NT2/D1 (cell line): Measurements from ENCODE around the gene PRR23E.

Source experiments
- SUZ12 ChIP-seq: IDR thresholded peaks from 2 replicates; pipeline ENCODE4 v1.6.1; 2011; ENCODE audit not compliant: insufficient read length, insufficient read depth; ENCODE audit errors: extremely low read depth
- YY1 ChIP-seq: IDR thresholded peaks from 2 replicates; pipeline ENCODE4 v1.6.1; 2011; ENCODE audit not compliant: insufficient read length, insufficient read depth

DNA sequence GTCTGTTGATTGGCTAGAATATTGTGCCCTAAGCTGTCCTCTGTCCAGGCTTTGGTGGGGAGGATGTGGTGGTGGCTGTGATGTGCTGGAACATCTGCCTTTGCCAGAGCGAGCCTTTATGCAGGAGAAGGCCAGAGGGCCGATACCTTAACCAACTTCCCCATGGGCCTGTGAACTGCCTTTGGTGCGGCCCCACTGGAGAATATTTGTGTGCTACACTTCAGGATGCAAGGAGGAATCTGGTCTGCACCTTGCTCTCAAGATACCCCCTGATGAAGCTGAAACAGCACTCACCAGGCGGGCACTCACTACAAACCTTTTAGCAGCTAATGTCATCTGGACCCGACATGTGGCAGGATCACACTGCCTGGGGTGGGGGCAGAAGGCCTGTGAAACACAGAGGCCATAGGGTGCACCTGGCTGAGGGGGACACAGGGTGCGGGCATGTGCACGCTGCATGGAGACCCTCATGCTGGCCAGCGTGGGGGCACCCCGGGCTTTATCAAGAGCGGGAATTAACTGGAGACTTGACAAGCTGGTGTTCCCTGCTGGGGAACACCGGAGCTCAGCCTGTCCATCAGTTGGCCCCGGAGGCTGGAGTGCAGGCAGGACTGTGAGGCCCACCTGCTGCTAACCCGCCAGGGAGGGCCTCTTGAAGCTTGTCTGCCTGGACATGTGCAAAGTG lies 16.4 kb downstream of the PRR23E start:
- TF ChIP-seq YY1: no peak
- no peak for TF ChIP-seq SUZ12
